Dermis microvascular lymphatic vessel endothelial cell (primary cell): ENCODE data around the gene FCHSD2. TPM values are rescaled to one million over a fixed set of nuclear protein-coding genes. Genes with fewer than 3 reads are reported as not detected.
"Not testable (repeated sequence)": the region's sequence is repeated elsewhere in the genome, so short reads cannot be mapped to it uniquely, and the experiment has no call there.

Source experiments
- DNase-seq, 2 donors: peaks; one replicate each; pipeline versions ENCODE4 v3.0.0 to v3.0.0-alpha.2; 2010; ENCODE audit warnings: low read depth in 2 of 2
- total RNA-seq: library from RNA; depleted of rRNA; stranded (reverse); fragments of >200 nt; gene quantifications from 2 replicates; pipeline ENCODE4 v1.2.1, GENCODE V29; 2014

Gene FCHSD2
- total RNA-seq, 1 donor from 2014 or later = 13.5 TPM

GRCh38 chr11:72842653-72843330 lies 299.3 kb downstream of the FCHSD2 start:
- DNase-seq = no peak

DNA sequence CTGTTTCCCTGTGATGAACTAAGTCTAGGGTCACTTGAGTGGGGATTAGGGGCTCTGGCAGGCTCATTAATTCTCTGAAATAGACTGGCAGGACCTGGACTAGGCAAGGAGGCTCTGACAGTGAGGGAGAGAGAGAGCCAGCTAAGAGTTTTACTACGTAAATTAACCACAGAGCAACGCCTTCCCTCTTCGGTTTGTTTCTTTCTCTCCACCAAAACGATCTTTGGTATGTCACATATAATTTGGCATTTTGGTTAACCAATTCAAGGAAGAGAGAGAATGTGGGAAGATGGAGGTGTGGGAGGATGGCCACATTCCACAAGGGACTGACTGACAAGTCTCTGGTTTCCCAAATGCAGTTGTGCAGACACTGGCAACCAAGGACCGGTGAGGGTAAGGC lies 300.0 kb downstream of the FCHSD2 start:
- no peak for DNase-seq

DNA sequence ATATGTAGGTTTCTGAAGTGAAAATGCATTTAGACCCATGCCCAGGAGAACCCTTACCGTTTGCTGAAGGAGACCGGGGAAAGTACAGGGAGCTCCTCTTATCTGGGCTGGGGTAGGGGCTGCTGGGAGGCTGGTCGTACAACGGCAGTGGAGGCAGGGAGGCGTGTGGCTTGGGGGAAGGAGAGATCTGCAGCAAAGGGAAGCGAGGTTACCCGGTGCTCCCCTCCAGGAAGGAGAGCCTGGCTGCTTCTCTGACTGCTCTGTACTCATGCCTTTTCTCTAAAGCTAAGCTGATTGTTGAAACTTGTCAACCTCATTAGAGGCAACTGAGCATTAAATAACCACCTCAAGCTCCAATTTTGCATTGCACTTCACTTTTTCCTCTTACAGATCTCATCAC lies 300.7 kb downstream of the FCHSD2 start:
- DNase-seq = no peak

- no peak for DNase-seq
Observed at GRCh38 chr11:72840780-72841179, 301.3 kb downstream of the FCHSD2 start.

DNA sequence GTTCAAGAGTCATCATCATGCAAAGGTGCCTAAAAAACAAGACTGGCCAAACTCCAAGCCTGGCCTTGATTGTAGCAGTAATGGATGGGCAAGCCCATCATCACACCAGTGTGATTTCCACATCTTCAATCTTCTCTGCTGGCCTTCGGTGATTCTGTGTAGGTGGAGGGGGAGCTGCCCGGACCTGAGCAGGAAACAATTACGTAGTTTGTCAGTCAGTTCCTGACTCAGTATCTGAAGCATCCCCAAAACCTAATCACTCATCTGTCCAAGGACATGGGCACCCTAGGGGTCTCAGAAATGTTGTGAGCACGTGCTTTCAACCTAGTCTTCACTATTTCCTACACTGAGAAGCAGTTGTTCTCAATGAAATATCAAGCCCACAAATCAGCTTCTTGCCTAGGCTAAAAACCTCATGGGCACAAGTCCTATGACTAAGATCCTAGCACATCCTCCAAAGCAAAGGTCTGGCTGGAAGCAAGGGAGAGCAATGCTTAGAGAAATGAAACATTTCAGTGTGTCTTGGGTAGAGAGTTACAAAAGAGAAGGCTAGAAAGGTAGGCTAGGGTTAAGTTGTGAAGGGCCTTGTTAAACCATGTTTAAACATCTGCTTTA lies 303.3 kb downstream of the FCHSD2 start:
- no peak for DNase-seq

DNA sequence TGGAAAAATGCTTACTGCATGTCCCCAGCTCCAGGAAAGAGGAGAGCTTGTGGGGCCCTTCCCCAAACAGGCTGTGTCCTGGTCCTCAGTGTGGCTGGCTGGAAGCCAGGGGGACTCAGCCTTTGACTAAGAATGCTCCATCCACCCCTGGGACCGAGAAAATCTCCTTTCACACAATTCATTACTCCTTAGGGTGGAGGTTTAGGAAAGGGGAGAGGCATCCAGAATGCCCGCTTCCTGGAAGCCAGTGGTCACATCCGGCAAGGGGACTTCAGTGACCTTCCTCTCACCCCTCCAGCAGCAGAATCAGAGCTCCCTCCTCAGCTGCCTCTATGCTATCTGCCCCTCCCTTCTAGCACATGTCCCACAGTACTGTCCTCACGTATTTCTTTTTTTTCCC lies 306.0 kb downstream of the FCHSD2 start:
- peak in 1 of 2 donors; percentile 37 for DNase-seq

DNA sequence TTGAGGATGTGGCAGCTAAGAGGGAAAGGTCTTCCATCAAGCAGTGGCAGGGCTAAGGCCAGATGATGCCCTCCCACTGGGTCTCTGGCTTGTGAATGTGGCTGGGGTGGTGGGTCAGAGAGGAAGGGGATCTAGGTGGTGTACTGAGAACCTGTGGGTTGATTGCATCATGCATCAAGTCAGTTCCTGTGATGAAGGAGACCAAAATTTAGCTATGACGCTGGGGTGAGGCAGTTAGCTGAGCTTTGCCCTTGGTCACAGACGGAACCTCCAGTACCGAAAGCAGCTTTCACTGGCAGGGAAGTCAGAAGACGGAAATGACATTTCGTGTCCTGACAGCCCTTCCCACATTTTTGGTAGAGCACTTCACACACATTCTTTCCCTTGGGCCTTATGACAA lies 307.2 kb downstream of the FCHSD2 start:
- no peak for DNase-seq

DNA sequence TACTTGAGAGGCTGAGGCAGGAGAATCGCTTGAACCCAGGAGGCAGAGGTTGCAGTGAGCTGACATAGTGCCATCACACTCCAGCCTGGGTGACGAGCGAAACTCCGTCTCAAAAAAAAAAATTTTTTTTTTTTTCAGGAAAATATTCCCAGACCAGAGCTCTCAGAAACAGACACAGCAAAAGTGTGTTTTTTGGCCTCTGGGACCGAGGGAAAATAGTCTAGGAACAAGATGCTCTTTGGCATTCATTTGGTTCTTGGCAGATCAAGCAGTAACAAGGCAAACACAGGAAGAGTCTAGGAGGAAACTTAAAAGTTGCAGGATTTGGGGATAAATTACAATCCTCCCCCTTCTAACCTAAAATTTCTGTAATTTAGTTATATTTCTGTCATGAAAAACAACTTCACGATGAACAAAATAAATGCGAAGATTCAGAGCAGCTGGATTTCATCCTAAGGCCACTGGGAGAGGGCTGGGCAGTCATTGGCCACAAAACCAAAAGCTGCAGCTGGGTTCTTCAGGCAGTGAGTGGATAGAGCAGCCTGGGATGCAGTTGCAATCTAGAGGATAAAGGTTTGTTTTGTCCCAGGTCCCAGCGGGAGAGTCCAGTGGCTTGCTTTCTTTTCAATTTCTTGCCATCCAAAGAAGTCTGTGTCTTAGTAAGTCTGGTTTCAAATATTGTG lies 308.2 kb downstream of the FCHSD2 start:
- DNase-seq = no peak

DNA sequence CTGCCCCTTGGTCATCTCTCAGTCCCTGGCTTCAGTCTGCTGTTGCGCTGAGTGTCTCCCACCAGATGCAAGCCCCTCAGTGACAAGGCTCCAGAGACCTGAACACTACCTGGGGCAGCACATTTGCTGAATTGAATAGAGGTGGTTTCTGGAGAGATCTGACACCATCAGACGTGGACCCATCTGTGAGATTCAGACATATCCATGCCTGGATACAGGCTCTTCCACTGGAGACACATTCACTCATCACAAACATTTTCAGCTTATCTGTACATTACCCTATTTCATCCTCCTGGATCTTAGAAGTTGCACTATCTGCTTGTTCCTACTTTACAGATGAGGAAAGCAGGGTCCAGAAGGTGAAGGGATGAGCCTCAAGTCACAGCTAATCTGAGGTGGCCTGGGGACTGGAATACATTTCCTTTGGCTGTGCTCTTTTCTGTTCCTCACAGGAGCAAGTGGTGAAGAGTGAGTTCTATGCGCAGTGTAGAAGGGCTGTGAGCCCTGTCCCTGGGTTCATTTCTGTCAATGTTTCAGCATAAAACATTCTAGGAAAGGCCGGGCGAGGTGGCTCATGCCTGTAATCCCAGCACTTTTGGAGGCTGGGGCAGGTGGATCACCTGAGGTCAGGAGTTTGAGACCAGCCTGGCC lies 308.9 kb downstream of the FCHSD2 start:
- no peak for DNase-seq

DNA sequence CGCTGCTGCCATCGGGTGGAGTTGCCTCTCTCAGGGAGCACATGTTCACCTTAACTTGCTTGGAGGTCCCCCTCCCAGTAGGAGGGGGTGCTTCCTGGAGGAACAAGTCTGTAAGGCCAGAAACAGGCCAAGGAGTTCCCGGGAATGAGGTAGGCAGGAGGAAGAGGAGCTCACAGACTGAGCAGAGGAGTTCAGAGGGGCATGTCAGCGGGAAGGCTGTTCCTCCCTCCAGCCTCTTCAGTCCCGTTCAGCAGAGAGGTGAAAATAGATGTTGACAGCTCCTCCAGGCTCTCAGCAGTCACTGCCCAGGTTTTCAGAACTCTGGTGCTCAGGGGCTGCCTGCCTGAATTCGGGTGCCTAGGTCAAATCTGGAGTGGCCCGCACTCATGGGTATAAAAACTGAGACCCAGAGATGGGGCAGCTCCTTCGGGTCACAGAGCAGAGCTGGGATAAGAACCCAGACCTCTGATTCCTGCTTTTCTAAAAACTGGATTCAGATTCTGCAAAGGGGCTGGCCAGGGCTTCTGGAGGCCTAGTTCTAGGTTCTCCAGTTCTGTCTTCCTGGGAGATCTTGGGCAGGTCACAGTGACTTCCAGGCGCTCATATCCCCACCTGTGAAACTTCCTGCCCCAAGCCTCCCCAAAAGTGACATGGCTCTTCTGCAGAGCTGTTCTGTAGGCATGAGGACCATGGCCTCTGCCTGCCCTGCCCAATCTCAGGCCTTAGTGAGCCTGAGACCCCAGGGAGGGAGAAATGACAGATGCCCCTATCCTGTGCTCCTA lies 309.6 kb downstream of the FCHSD2 start:
- DNase-seq = no peak

DNA sequence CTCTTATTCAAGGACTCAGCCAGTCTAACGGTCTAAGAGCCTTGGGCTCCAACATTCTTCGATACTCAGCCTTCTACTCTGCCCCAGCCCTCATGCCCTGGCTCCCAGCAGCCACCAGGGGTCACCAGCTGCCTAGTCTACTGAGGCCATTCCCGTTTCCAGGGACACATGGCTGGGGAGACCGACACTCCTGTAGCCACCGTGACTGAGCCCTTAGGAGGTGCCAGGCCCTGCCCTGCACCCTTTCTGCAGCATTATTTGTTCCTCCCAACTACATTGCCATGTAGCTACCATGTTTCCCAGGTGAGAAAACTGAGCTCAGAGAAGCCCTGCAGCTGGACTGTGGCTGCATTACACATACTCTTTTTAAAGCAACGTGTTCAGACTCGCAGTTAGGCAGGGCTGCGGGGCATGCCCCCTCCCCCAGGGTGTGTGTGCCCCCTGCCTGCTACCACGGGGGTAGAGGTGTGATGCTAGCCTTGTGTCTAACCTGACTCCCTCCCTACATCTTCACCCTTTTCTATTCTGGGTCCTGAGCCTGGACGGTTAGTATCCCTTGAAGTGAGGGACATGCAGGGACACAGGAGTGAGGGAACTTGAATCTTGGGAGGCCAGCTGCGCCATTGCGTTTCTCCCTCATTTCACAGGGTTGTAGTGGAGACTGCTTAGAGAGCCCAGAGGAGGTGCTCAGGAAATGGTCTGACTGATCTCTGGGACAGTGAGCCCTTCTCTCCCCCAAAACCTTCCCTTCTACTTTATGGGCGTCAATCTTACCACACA lies 310.4 kb downstream of the FCHSD2 start:
- peak; percentile 60 to 84 for DNase-seq

DNA sequence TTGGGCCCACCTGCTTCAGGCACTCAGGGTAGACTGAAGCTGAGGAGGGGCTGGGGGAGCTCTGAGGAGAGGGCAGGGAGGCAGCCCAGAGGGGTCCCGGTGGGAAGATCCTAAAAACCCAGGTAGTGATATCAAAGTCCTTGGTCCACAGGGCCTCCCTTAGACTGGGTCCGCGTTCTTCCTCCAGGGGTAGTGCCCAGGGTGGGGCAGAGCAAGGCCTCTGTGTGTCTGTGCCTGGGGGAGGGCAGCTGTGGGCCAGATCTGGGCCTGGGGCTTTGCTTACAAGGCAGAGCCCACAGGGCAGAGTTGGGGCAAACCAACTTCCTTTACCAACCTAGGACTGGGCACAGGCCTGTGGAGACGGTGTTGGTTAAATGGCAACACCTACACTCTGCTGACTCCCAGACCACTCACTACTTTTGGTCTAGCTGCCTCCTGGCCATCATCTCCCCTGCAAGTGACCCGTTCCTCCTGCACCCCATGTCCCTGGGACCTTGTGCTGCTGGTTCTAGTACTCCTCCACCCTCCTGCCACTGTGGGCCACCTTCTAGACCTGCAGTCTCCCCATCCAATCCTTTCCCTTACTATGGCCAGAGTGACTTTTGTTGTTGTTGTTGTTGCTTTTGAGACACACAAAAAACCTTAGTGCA lies 312.1 kb downstream of the FCHSD2 start:
- DNase-seq = no peak

GRCh38 chr11:72829178-72829577 lies 312.9 kb downstream of the FCHSD2 start:
- DNase-seq = no peak

DNA sequence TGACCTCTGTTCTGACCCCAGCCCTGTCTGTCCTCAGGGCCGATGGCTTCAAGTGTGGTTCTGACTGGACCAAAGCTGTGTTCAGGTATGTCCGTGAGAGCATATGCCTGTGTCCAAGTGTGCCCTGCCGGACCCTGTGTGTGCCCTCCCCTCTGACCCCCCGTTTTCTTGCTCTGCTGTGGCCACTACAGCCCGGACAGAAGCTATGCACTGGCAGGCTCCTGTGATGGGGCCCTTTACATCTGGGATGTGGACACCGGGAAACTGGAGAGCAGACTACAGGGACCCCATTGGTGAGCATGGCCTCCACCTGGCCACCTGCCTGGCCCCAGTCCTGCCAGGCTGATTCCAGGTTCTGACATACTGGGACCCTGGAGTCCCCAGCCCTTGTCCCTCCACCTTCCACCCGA lies 313.4 kb downstream of the FCHSD2 start:
- no peak for DNase-seq

- peak in 1 of 2 donors; percentile 52 for DNase-seq
Observed at GRCh38 chr11:72828081-72828567, 314.0 kb downstream of the FCHSD2 start.

GRCh38 chr11:72827656-72828055 lies 314.5 kb downstream of the FCHSD2 start:
- not testable (repeated sequence) for DNase-seq

DNA sequence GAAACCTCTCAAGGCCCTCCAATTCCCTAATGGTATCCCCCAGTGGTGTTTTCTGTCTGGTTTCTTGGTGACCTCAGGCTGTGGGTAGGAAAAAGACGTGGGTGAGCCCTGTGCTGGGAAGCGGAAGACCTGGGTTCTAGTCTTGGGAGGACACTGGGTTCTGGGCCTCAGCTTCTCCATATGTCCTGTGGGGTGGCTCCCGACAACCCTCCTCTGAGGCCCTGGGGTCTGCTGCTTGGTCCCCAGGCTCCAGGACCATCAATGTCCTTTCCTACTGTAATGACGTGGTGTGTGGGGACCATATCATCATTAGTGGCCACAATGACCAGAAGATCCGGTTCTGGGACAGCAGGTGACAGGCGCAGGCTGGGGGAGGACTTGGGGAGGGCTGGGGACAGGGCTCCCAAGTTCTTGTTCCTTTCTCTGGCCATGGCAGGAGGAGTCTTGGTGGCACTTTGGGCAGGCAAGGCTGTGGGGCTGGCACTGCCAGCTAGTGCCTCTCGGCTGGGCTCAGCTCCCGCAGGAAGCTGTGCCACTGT lies 315.1 kb downstream of the FCHSD2 start:
- no peak for DNase-seq

GRCh38 chr11:72826191-72826941 lies 315.8 kb downstream of the FCHSD2 start:
- DNase-seq = no peak

DNA sequence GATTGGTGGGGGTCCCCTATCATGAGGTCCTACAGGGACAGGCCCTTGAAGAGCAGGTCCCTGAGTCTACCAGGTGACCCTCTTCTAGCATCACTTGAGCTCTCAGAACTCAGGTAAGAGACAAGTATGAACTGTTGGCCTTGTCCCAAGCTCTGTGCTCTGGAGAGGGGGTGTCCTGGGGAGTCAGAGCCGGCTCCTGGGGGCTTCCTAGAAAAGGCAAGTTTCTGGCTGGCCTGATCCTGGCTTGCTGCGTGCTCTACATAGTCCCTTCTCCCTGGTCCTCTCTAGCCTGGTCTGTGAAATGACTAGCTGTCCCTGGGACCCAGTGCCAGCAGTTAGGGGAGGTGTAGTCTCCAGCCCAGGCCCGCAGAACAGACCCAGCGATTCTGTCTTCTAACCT lies 316.5 kb downstream of the FCHSD2 start:
- DNase-seq = no peak
